Stimulated activated CD4-positive, alpha-beta T cell treated with anti-CD3 and anti-CD28 coated beads, Interleukin-15, amount 100 ng/mL, for 48 hours (primary cell): ENCODE results near the gene DUSP11.
"Not testable (repeated sequence)": the region's sequence is repeated elsewhere in the genome, so short reads cannot be mapped to it uniquely, and the experiment has no call there.

Experiments
- DNase-seq, 2 donors: peaks; one replicate each; pipeline ENCODE4 v3.0.0-alpha.2; 2020; ENCODE audit warnings: low read depth in 2 of 2

Gene DUSP11

GRCh38 chr2:73717695-73718094 lies 62.2 kb downstream of the DUSP11 start:
- not testable (repeated sequence) for DNase-seq

- DNase-seq = no peak
These were observed 62.7 kb downstream of the DUSP11 start for GRCh38 chr2:73717251-73717606.

- DNase-seq = no peak
These were observed 63.2 kb downstream of the DUSP11 start for GRCh38 chr2:73716543-73717250.

GRCh38 chr2:73714091-73714490 lies 65.8 kb downstream of the DUSP11 start:
- DNase-seq = no peak
